ENCODE results near the gene PRAMEF6. TPM values are rescaled to one million over a fixed set of nuclear protein-coding genes. Genes with fewer than 3 reads are reported as not detected.
"Not testable (repeated sequence)": the region's sequence is repeated elsewhere in the genome, so short reads cannot be mapped to it uniquely, and the experiment has no call there.

Gene PRAMEF6
- total and polyA plus RNA-seq, 2 of the 13 experiments (the other 11 are each of a cell fraction or from before 2014, with no cell fraction given) = not detected

DNA sequence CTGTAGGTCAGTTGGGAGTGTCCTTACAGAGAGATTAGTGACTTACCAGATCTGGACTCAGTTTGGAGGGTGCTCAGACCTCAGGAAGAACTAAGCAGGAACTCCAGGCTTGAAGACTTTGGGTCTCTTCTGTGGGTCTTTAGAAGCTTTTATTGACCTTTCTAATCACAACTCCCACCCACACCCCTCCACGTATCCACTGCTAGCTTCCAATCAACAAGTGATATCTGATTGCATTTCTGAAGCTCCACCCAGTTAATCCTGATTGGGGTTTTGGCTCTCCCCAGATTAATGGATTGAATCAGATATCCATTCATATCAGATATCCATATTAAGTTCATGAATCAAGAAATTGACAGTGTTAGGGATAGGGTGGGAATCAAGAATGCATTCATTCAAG lies 49.2 kb downstream of the PRAMEF6 start, which contains the start of gene PRAMEF10:
TSS of gene PRAMEF10 (minus strand) at position 101 of the 400 bp plus-strand sequence. CDS start 2,423 bp downstream, outside the sequence.
- DNase-seq (ENCODE audit: low spot score); CTCF ChIA-PET (ENCODE audit: low intra/inter-chr PET ratio, low total read pairs); H4K20me1 ChIP-seq (ENCODE audit: insufficient read depth, low read length); BruUV-seq (replicated peaks); H3K36me3 ChIP-seq (replicated peaks in 1 of 2; ENCODE audit: control insufficient read depth in 1 of 2, insufficient read depth in 2 of 2, low read length in 2 of 2); H3K4me2 ChIP-seq (ENCODE audit: low read depth, low read length); H3K27me3 ChIP-seq (ENCODE audit: control insufficient read depth in 1 of 2, insufficient read depth in 2 of 2, low read length in 2 of 2); H3K9me3 ChIP-seq (ENCODE audit: low read length); H3K9ac ChIP-seq (ENCODE audit: insufficient read depth, low read depth, low read length); H3K27ac ChIP-seq (ENCODE audit: extremely low read length, insufficient read depth, low read length); FAIRE-seq; in situ Hi-C loops (cut with HindIII; ENCODE audit: extremely low pct_ligation_motif_present, low pct_unique_long_range_greater_than_20kb); H3K4me3 ChIP-seq (replicated peaks in 1 of 3; ENCODE audit: insufficient read depth in 1 of 3, low read depth in 2 of 3, low read length in 3 of 3); POLR2A ChIA-PET; H2AFZ ChIP-seq (ENCODE audit: low read length); H3K4me1 ChIP-seq (ENCODE audit: insufficient read depth, low read length); H3K79me2 ChIP-seq (ENCODE audit: insufficient read depth, low read length); intact Hi-C loops (cut with micrococcal nuclease; ENCODE audit: unreplicated experiment); ATAC-seq: not testable (repeated sequence)
- no CpG with 5 or more reads among the region's 1 CpG for WGBS (ENCODE audit: low lambda C conversion rate)

Small RNA genes lying within 50 kb of the gene (small RNA-seq; reads per million reads assigned to genes)
- 0 reads per million in 3 experiments for gene RNU6-1072P (ENCODE audit: insufficient read depth in 2 of 3, insufficient read length in 3 of 3, low read depth in 2 of 3, low replicate concordance in 1 of 3)

Other genes with a start within 250 kb of the PRAMEF6 start
- gene AADACL3, start 231.5 kb downstream of the PRAMEF6 start, total RNA-seq (2016; rRNA removed; fragmentation: Illumina TruSeq; extraction: Trizol) = not detected in 2 replicates
- 0.01 TPM in 1 of 2 replicates, not detected in the other for gene AADACL3, start 231.5 kb downstream of the PRAMEF6 start, polyA plus RNA-seq (2011; rRNA removed)
- gene CFAP107, start 201.4 kb downstream of the PRAMEF6 start, total RNA-seq (2016; rRNA removed; fragmentation: Illumina TruSeq; extraction: Trizol) = not detected in 2 replicates
- not detected in 2 replicates for gene CFAP107, start 201.4 kb downstream of the PRAMEF6 start, polyA plus RNA-seq (2011; rRNA removed)
- not detected in 2 replicates for gene PRAMEF12, start 173.8 kb downstream of the PRAMEF6 start, total RNA-seq (2016; rRNA removed; fragmentation: Illumina TruSeq; extraction: Trizol)
- gene PRAMEF12, start 173.8 kb downstream of the PRAMEF6 start, polyA plus RNA-seq (2011; rRNA removed) = not detected in 2 replicates
- not detected in 2 replicates for gene PRAMEF1, start 156.2 kb downstream of the PRAMEF6 start, total RNA-seq (2016; rRNA removed; fragmentation: Illumina TruSeq; extraction: Trizol)
- gene PRAMEF1, start 156.2 kb downstream of the PRAMEF6 start, polyA plus RNA-seq (2011; rRNA removed) = not detected in 2 replicates
- gene PRAMEF11, start 116.2 kb downstream of the PRAMEF6 start, total RNA-seq (2016; rRNA removed; fragmentation: Illumina TruSeq; extraction: Trizol) = not detected in 2 replicates
- not detected in 2 replicates for gene PRAMEF11, start 116.2 kb downstream of the PRAMEF6 start, polyA plus RNA-seq (2011; rRNA removed)
- 0.18 TPM in 1 of 2 replicates, not detected in the other for gene HNRNPCL1, start 98.9 kb downstream of the PRAMEF6 start, total RNA-seq (2016; rRNA removed; fragmentation: Illumina TruSeq; extraction: Trizol)
- not detected in 2 replicates for gene HNRNPCL1, start 98.9 kb downstream of the PRAMEF6 start, polyA plus RNA-seq (2011; rRNA removed)
- gene PRAMEF2, start 90.5 kb downstream of the PRAMEF6 start, total RNA-seq (2016; rRNA removed; fragmentation: Illumina TruSeq; extraction: Trizol) = not detected in 2 replicates
- gene PRAMEF2, start 90.5 kb downstream of the PRAMEF6 start, polyA plus RNA-seq (2011; rRNA removed) = not detected in 2 replicates
- not detected in 2 replicates for gene PRAMEF4, start 61.4 kb downstream of the PRAMEF6 start, total RNA-seq (2016; rRNA removed; fragmentation: Illumina TruSeq; extraction: Trizol)
- not detected in 2 replicates for gene PRAMEF4, start 61.4 kb downstream of the PRAMEF6 start, polyA plus RNA-seq (2011; rRNA removed)
- gene PRAMEF10, start 49.3 kb downstream of the PRAMEF6 start, total RNA-seq (2016; rRNA removed; fragmentation: Illumina TruSeq; extraction: Trizol) = not detected in 2 replicates
- not detected in 2 replicates for gene PRAMEF10, start 49.3 kb downstream of the PRAMEF6 start, polyA plus RNA-seq (2011; rRNA removed)
- not detected in 2 replicates for gene PRAMEF7, start 31.0 kb downstream of the PRAMEF6 start, total RNA-seq (2016; rRNA removed; fragmentation: Illumina TruSeq; extraction: Trizol)
- not detected in 2 replicates for gene PRAMEF7, start 31.0 kb downstream of the PRAMEF6 start, polyA plus RNA-seq (2011; rRNA removed)
- gene PRAMEF27, start 109.0 kb upstream of the PRAMEF6 start, total RNA-seq (2016; rRNA removed; fragmentation: Illumina TruSeq; extraction: Trizol) = not detected in 2 replicates
- not detected in 2 replicates for gene PRAMEF27, start 109.0 kb upstream of the PRAMEF6 start, polyA plus RNA-seq (2011; rRNA removed)
- gene HNRNPCL3, start 113.2 kb upstream of the PRAMEF6 start, total RNA-seq (2016; rRNA removed; fragmentation: Illumina TruSeq; extraction: Trizol) = not detected in 2 replicates
- gene HNRNPCL3, start 113.2 kb upstream of the PRAMEF6 start, polyA plus RNA-seq (2011; rRNA removed) = not detected in 2 replicates
- gene PRAMEF25, start 123.2 kb upstream of the PRAMEF6 start, total RNA-seq (2016; rRNA removed; fragmentation: Illumina TruSeq; extraction: Trizol) = not detected in 2 replicates
- gene PRAMEF25, start 123.2 kb upstream of the PRAMEF6 start, polyA plus RNA-seq (2011; rRNA removed) = not detected in 2 replicates
- not detected in 2 replicates for gene HNRNPCL2, start 169.3 kb upstream of the PRAMEF6 start, total RNA-seq (2016; rRNA removed; fragmentation: Illumina TruSeq; extraction: Trizol)
- not detected in 2 replicates for gene HNRNPCL2, start 169.3 kb upstream of the PRAMEF6 start, polyA plus RNA-seq (2011; rRNA removed)
- gene PRAMEF26, start 208.4 kb upstream of the PRAMEF6 start, total RNA-seq (2016; rRNA removed; fragmentation: Illumina TruSeq; extraction: Trizol) = not detected in 2 replicates
- gene PRAMEF26, start 208.4 kb upstream of the PRAMEF6 start, polyA plus RNA-seq (2011; rRNA removed) = not detected in 2 replicates
- gene HNRNPCL4, start 218.1 kb upstream of the PRAMEF6 start, total RNA-seq (2016; rRNA removed; fragmentation: Illumina TruSeq; extraction: Trizol) = not detected in 2 replicates
- gene HNRNPCL4, start 218.1 kb upstream of the PRAMEF6 start, polyA plus RNA-seq (2011; rRNA removed) = not detected in 2 replicates
- gene PRAMEF9, start 224.3 kb upstream of the PRAMEF6 start, total RNA-seq (2016; rRNA removed; fragmentation: Illumina TruSeq; extraction: Trizol) = not detected in 2 replicates
- gene PRAMEF9, start 224.3 kb upstream of the PRAMEF6 start, polyA plus RNA-seq (2011; rRNA removed) = not detected in 2 replicates